Activated CD4-positive, alpha-beta T cell treated with anti-CD3 and anti-CD28 coated beads, Interleukin-2, amount 50 U/mL, for 16 hours (primary cell): ENCODE measurements around the gene RAB11FIP2.
A peak's percentile ranks its signal among the peaks of the same experiment; 100 is the strongest.

ENCODE experiments used
- DNase-seq: peaks from one replicate; pipeline ENCODE4 v3.0.0-alpha.2; 2020

RAB11FIP2 gene

DNA sequence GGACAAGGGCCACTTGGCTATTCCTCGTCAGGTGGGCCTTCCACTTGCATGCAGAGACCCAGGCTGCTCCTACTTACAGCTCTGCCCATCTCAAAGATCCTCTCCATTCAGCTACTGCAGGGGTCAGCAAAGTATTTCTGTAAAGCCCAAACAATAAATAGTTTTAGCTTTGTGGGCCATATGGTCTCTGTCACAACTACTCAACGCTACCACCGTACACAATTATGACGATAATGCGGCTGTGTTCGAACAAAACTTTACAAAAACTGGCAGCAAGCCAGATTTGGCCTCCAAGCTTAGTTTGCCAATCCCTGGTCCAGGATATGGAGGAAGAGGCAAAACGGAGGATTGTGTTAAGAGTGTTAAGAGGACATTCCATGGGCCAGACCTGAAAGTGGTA lies 12.8 kb downstream of the RAB11FIP2 start:
- DNase-seq = no peak

DNA sequence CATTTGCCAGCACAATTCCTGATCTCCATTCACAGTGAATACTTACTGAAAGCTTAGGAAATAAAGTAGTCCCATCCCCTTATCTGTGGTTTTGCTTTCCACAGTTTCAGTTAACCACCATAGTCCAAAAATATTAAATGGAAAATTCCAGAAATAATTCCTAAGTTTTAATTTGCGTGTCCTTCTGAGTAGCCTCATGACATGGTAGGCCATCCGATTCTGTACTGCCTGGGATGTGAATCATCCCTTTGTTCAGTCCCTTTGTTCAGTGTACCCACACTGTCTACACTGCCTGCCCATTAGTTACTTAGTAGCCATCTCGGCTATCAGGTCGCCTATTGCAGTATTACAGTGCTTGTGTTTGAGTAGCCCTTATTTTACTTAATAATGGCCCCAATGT lies 14.2 kb downstream of the RAB11FIP2 start:
- DNase-seq = no peak

DNA sequence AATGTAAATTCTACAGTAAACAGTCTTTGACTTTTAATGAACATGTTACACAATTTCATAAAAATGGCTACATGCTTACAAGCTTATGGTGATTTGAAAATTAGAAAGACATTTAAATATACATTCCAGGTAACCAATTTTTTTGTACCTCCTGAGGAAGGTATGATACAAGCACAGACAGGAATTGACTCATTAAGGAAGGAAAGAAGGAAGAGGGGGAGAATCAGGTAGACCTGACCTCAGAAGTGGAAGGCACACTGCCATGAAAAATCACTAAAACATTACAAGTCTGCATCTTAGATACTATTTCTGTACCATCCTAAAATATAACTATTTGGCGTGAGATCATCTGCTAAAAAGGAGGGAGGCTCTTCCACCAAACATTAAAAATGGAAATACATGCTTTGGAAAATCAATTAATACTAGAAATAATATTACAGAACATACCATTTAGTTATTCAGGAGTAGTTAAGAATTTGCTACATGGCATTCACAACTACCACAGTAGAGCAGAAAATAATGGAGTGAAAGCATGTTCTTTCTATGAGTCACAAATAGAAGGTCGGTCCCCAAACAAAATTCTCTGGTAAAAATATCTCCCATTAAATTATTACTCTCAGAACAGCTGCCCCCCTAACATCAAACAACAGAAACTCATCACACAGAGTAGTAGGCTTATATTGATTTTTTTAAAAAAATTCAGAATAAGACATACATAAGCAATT lies 15.2 kb downstream of the RAB11FIP2 start:
- no peak for DNase-seq

DNA sequence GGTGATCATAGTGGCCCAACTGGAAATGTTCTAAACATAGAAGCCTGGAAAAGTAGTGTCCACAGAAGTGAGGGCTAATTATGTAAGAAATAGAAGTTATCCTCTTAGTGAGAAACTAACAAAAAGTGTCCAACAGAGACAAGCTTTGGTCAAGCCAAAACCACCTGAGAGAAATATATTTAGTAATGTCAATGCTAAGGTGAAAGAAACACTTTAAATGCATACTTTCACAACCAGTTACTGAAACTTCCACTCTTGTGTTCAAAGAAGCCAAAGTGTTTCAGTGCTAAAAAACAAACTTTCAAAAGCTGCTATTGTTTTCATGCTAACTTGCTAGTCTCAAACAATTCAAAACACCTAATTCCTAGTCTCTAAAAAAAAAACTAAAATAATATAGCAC lies 18.1 kb downstream of the RAB11FIP2 start:
- DNase-seq = no peak

DNA sequence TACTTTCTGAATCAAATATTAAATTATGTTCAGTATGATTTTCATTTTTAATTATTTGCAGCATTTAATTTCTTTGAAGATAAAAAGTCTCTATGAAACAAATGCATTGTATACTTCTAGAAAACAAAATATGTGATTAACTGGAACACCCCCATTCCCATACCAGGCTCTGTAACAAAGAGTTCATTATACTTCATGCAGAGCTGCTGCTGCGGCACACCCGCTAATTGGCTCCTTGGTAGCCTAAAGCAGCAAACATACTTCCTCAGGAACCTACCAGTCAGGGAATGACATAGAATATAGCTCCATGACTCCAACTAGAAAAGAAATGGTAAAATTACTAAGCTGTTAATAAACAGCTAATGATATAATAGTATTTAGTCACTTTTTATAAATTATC lies 19.3 kb downstream of the RAB11FIP2 start:
- DNase-seq = no peak

DNA sequence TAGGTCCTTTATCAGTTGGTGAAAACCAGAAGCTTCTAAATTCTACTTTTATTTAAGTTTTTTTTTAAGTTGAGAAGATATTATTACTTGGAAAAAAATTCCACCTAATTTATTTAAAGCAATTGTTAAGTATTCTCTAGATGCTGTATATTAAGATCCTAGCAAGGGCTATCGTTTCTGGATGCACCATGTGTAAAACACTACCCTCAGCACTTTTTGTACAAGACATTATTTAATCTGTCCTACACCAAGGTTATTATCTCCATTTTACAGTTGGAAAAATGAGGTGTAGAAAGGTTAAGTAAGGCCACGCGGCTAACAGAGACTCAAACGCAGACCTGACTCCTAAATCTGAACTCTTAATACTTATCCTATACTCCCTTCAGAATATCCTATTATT lies 19.8 kb downstream of the RAB11FIP2 start:
- no peak for DNase-seq

DNA sequence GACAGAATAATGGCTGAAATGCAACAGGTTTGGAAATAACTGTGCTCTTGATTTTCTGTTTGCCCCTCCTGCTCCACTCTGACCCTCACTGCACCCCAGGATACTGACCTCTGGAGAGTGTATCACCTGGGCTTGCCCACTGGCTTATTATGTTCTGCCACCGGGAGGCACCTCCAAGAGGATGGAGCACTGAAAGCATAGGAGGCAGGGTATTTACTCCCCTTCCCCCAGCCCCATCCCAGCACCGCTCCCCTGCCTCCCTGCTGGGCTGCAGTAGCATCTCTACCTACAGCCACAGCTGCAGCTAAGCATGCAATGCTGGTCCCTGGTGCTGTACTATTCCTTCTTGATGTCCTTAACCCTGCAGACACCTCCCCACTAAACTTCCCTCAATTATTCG lies 26.4 kb downstream of the RAB11FIP2 start:
- DNase-seq = no peak

DNA sequence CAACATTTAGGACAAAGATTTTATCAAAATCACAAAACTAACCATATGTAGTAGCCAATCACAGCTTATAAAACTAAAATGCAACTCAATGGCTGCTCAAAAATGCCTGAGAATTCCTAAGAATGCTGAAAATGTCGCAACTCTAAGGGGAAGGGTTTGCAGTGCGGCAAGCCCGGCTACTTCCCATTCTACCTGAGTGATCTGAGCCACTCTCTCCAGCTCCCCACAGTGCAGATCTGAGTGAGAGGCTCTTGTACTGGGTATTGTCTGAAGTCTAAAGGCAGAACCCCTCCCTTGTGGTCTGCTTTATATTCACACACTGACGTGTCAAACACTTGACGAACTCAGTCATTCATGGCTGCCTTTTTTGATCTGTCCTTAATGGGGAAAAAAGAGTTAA lies 28.9 kb downstream of the RAB11FIP2 start:
- no peak for DNase-seq

DNA sequence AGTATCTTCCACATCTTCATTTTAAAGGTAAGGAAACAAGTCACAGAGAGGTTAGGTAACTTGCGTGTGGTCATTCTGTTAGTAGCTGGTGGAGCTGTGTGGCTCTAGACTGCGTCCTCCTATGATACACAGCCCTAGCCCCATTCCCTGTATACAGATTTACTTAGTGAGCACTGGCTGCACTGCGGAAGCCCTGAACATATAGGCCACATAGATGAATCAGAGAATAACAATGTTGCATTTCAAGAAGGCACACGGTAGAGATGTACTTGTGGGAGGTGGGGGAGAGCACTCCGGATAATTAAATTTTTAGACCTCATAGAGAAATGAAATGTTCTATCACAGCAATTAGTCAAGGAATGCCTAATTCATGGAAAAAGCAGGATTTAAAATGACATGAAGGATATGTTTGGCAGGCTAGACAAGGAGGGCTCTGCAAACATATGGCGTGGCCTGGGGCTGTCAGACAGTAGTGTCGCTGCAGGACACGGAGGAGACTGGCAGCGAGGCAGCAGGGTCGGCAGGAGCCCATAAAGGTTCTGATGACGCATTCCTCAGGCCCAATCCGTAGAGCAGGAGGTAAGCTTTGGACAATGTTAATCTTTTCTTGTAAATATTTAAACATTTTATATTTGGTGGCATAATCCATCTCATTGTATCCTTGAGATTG lies 29.5 kb downstream of the RAB11FIP2 start:
- no peak for DNase-seq

DNA sequence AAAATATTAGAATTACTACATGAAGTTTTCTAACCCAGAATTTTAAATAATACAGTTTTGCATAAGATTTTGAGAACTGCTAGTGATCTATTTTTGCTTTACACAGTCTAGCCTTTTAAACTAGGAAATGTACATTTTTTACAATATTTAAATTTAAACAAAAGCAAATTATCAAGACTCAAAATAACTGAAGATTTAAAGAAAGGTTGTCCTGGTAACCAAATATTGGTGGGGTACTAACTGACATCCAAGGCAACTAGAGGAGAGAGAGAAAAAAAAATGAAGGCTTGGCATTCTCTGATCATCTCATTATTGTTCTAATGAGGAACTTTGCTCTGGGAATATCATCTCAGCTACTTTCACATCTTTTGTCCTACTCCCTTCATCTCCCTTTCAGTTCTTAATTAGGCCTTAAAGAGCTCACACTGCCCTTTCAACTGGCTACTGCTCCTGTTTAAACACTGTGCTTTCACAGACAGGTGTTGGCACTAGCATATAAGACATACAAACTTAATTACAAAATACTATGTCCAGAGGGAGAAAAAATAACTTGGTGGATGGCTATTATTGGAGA lies 33.7 kb downstream of the RAB11FIP2 start:
- DNase-seq = no peak

DNA sequence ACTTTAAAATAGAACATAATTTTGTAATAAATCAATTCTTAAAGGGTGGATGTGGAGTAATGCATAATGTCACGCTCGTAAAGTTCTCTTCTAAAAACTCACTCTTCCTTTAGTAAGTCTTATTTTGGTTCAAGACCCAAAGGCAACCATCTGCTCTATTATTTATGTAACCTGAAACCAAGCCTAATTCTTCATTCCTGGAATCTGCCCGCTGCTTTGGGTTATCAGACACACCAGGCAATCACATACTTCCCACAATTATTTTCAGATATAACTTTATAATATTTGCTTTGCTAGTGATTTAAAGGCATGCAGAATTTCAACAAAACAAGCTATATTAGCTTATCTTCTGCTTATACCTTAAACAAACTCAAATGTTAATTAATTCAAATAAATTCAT lies 39.0 kb downstream of the RAB11FIP2 start:
- no peak for DNase-seq

DNA sequence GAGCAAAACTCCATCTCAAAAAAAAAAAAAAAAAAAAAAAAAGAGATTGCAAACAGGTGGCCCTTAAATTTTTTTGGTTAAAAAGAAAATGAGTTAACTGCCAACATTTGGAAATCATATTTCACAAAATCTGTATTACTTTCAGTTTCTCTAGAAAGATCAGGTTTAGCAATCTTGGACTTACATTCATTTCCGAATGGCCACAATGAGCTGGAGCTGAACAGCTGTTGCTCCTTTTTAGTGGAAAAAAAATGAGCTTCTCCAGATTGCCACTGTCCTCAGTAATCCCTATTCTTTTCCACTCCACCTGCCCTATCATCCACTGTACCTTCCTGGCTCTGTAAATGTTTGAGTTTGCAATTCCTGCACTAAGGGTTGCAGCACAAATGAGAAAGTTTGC lies 43.6 kb downstream of the RAB11FIP2 start:
- no peak for DNase-seq

DNA sequence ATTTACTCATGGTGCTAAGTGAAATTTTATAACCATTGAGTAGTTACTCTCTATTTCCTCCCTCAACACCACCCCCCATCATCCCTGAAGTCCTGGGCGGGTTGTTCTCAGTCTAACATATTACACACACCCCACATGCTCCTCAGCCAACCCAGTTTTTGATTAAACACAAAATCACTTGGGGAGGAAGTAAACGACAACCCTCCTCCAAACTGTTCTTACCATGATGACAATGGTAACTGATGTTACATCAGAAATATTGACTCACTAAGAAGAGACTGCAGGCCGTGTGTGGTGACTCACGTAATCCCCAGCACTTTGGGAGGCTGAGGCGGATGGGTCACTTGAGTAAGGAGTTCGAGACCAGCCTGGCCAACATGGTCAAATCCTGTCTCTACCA lies 44.2 kb downstream of the RAB11FIP2 start:
- peak; percentile 32 for DNase-seq

DNA sequence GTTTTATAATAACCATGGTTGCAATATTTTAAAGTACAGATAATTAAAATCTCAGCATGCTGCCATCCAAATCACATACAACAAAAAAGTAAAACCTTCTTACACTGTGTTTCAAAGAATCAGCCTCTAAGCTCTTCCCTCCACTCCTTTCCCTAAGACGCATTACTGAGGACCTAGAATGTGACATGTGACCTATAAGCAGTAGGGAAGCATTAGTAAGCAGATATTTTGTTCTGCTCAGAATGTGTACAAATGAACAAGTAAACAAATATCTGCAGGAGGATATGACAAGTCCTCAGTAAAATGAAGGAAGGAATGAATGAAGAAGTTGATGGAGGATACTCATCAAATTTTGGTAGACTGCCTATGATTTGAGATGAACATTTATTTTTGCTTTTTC lies 49.1 kb downstream of the RAB11FIP2 start:
- no peak for DNase-seq

DNA sequence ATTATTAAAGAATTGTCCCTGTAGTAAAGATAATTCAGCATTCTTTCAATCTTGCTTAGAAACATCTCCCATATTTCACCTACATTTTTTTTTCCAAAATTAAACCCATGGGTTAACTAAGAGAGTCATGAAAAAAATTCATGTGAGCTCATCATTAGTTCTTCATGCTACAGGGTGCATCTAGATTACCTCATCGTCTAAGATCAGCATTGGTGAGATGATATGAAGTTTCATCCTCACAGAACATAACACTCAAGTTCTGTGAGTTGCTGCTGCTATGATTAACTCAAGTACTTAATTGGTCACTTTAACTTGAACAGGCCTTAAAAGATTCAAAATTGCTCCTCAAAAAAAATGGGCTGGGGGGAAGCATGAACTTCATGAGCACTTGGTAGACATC lies 50.0 kb downstream of the RAB11FIP2 start:
- no peak for DNase-seq

DNA sequence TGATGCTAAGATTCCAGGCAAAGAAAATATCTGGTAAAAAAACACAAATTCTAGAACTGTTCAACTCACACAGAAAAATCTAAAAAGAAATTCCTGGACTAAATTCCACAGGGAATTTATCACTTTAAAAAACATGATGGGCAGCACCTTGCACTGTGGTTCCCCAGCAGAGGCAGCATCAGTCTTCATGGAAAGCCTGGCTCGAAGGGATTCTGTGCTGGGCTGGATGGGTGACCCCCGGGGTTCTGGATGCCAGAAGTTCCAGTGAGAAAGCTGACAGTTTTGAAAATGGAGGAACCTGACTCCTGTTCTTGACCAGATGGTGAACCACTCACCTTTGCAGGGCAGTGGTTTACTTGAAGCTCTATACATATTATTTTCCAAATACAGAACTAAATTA lies 52.0 kb downstream of the RAB11FIP2 start:
- no peak for DNase-seq

DNA sequence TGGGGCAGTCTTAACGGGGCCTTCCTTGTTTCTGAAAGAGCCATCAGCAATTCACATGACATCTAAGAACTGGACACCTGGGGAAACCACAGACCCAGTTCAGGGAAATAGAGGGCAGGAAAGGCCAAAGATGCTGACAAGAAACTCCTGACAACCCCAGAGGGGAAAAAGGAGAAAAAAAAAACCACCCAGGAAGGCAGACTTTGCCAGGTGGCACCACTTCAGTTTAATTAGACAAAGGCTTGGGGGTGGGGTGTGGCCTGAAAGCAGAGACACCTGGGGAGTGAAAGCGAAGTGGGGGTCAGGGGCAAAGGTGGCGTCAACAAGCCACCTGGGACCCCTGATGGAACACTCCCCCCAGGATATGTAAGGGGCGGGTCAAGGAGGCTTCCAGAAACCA lies 53.6 kb downstream of the RAB11FIP2 start:
- DNase-seq = no peak

DNA sequence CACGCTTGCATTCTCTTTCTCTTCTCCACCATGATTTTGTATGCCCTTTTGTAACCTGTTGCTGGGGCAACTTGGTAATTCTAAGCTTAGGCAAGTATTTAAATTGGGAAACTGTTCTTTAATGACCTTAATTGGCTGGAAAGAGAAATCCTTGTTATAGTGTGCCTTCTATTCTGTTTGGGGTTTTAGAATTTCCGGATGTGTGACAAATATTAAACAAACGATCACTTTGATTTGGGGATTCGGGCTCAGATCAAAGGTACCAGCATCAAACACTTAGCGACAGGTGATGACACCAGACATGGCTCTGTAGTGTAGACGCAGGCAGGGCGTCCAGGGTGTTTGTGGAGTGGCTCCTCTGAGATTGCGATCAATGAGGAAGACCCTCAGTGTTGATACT lies 55.0 kb downstream of the RAB11FIP2 start:
- no peak for DNase-seq

DNA sequence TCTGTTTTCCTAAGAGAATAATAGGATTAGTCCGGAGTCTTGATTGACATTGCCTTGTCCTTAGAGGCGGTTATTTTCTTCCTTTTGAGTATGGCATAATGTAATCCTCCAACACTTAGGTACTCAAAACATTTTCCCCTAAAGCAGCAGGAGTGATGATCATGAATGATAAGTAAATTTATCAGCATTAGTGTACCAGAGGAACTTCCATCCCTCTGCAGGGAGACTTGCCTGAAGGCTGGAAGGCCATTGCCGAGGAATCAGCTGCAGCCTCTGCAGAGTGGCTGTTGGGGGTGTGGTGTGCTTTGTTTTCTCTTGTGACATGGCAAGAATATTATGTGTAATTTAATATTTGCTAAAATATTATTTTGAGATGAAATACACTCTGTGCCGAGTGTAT lies 56.8 kb downstream of the RAB11FIP2 start:
- DNase-seq = no peak

DNA sequence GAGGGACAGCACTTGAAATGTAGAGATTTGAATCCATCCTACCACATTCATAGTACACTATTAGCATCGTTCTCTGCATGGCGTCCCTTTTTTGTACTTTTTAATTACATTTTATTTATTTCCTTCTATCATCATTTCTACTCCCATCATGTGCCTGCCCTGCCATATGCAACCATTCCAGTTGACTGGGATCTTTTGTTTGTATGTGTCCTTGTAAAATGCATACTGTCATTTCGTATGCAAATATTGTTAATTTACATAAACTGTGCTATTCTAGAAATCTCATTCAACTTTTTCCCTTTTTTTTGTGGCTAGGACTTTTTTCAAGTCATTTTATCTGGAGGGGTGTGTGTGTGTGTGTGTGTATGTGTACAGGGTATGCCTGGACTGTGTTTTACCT lies 57.9 kb downstream of the RAB11FIP2 start:
- DNase-seq = no peak

DNA sequence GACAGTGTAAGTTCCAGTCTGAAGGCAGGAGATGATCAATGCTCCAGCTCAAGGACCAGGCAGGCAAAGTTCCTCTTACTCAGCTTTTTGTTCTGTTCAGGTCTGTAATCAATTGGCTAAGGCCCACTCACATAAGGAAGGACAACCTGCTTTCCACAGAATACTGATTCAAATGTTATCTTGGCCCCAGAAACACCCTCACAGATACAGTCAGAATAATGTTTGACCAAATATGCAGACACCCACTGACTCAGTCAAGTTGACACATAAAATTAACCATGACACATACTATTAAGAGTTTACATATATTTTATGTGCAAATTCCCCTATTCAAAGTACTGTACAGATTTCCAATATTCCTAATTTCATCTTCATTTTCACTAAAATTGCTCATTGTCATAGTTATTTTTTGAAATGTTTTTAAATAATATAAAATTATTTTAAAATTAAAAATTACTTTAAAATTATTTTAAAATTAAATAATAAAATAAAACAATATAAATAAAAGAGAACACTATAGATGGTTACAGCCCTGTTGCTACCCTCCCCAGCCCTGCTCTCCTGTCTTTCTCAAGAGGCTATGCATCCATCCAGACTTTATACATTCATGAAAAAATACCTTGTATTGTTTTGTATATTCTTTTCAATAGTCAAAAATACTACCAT lies 59.4 kb downstream of the RAB11FIP2 start:
- no peak for DNase-seq

DNA sequence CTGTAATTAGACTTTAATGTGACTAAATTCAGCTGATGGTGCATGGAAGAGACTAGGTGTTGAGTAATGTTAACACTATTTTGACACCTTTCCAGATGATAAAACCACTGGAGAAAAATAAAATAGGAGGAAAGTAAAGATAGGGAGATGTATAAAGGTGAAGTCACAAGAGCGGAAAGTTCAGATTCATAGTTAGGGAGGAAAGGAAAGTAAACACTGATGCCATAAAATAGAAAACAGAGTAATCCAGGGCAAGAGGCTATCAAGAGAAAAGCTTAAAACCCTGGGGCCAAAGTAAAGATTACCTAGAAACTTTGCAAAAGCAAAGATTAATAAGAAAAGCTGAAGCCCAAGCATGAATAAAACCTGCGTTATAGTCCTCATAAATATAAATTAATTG lies 62.8 kb downstream of the RAB11FIP2 start:
- DNase-seq = no peak

DNA sequence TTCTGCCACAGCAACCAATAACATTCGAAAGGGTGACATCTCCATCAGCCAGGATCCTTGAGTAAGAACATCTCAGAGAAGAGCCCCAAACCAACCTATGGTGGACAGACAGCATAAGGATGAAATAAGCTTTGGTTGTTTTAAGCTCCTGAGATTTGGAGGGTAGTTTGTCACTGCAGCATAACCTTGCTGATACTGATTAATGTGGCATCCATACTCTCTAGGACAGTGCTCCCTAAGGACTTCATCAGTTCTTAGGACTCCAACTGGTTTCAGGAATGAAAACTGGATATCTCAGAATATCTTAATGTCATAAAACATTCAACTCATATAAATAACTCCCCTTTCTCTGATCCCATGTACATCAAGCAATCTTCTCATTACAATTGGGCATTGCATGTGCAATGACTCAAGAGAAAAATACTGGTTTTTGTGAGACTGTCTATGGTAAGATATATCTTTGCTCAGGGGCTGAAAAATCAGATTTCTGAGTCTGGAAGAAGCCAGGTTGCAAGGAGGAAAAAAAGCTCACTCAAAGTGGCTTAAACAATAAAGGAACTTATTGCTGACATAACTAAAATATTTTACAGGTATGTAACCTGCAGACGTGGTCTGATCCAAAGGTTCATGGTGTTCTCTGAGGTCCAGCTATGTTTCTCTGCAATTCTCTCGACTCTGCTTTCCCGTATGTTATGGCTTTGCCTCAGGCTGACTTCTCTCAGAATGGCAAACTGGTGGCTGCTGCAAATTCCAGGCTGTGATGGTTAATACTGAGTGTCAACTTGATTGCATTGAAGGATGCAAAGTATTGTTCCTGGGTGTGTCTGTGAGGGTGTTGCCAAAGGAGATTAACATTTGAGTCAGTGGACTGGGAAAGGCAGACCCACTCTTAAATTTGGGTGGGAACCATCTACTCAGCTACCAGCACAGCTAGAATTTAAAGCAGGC lies 65.7 kb downstream of the RAB11FIP2 start:
- no peak for DNase-seq
